ENCODE results near the gene LIFR. TPM values are rescaled to one million over a fixed set of nuclear protein-coding genes. Genes with fewer than 3 reads are reported as not detected.

The LIFR gene
- total RNA-seq, 1 experiment from 2014 or later = 7.8 TPM

DNA sequence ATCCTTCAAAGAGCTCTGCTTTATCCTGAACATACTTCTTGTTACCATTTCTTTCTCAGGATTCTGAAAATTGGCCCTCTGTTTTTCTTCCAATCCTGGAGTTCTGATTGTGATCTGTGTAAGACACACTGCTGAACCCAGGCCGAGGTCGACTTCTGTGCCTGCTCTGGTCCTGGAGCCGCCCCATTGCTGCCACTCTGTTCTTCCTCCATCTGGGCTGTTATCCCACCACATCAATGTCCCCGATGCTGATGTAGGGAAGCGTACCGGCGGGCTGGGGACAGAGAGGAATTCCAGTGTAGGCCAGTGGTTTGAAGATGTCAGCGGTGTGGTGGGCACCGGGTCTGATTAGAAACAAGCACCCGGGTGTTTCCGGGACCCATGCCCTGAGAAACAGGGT is 102.5 kb downstream of the LIFR start:
- Histone ChIP-seq H3K56ac (ENCODE audit: insufficient read length, low read depth, low read length) (no peak overlapping the region), H4K5ac (ENCODE audit: insufficient read length, low read depth, low read length) (no peak overlapping the region), H3K14ac (ENCODE audit: insufficient read depth, low read length) (no peak overlapping the region), H3K79me2 (ENCODE audit: insufficient read depth, low read length) (no peaks in the 10 kb centered on the region), H3K23ac (ENCODE audit: insufficient read length, low read depth, low read length) (no peak overlapping the region), H4K8ac (replicated peaks; ENCODE audit: insufficient read length, low read depth, low read length) (no peak overlapping the region), H2BK5ac (ENCODE audit: insufficient read length, low read length) (no peak overlapping the region), H3K9me3 (ENCODE audit: control insufficient read depth, low read depth, low read length) (no peaks in the 10 kb centered on the region), H3K23me2 (ENCODE audit: insufficient read length, low read depth, low read length, poor library complexity, severe bottlenecking) (no peaks in the 10 kb centered on the region), H3K79me1 (ENCODE audit: insufficient read depth, low read depth, low read length, poor library complexity, severe bottlenecking) (no peaks in the 10 kb centered on the region), H2BK15ac (ENCODE audit: low read depth, low read length) (no peak overlapping the region), H3K27ac (ENCODE audit: insufficient read length, low read depth, low read length) (no peak overlapping the region), H2AFZ (ENCODE audit: low read length) (no peak overlapping the region), H2BK20ac (ENCODE audit: low read depth, low read length, poor library complexity, severe bottlenecking) (no peak overlapping the region), H3K4me1 (ENCODE audit: insufficient read depth, low read length) (no peaks in the 10 kb centered on the region), H3K4me2 (ENCODE audit: insufficient read depth, insufficient read length, low read length) (no peak overlapping the region), H3K9ac (ENCODE audit: extremely low read depth, insufficient read length, low read length) (no peak overlapping the region), H4K20me1 (ENCODE audit: control insufficient read depth, insufficient read depth, insufficient read length) (no peaks in the 10 kb centered on the region), H2AK5ac (ENCODE audit: insufficient read length, low read length) (no peak overlapping the region), H4K91ac (ENCODE audit: insufficient read length, low read depth, low read length) (no peak overlapping the region), H3T11ph (ENCODE audit: low read length) (no peak overlapping the region), H2BK120ac (ENCODE audit: low read depth, low read length, poor library complexity, severe bottlenecking) (no peak overlapping the region), H3K4ac (ENCODE audit: low read depth, low read length) (no peak overlapping the region), H2BK12ac (ENCODE audit: insufficient read length, low read depth, low read length) (no peak overlapping the region), H3K18ac (ENCODE audit: insufficient read length, low read depth, low read length) (no peak overlapping the region), H3K27me3 (ENCODE audit: insufficient read depth, low read length) (no peaks in the 10 kb centered on the region)
- DNase-seq = no peak
- H3K27ac Mint-ChIP-seq = peak overlapping the region in 1 of 3 experiments; percentile 71; a peak in 1 of 7 replicates
- no peaks in the 10 kb centered on the region; a peak in 1 of 5 replicates for H3K9me3 Mint-ChIP-seq
- peaks cover 5% of the 10 kb centered on the region for H3K27me3 Mint-ChIP-seq (ENCODE audit: low read depth)
- WGBS (ENCODE audit: extremely low coverage, insufficient read length, low lambda C conversion rate) = no CpG with 5 or more reads among the region's 11 CpGs
- no peaks in the 10 kb centered on the region for H3K36me3 Mint-ChIP-seq (ENCODE audit: insufficient read depth in 1 of 3, low read depth in 3 of 3)
- no peak overlapping the region for H3K4me3 Mint-ChIP-seq
- no peaks in the 10 kb centered on the region for H3K4me1 Mint-ChIP-seq
- TF ChIP-seq, protein P1, sequence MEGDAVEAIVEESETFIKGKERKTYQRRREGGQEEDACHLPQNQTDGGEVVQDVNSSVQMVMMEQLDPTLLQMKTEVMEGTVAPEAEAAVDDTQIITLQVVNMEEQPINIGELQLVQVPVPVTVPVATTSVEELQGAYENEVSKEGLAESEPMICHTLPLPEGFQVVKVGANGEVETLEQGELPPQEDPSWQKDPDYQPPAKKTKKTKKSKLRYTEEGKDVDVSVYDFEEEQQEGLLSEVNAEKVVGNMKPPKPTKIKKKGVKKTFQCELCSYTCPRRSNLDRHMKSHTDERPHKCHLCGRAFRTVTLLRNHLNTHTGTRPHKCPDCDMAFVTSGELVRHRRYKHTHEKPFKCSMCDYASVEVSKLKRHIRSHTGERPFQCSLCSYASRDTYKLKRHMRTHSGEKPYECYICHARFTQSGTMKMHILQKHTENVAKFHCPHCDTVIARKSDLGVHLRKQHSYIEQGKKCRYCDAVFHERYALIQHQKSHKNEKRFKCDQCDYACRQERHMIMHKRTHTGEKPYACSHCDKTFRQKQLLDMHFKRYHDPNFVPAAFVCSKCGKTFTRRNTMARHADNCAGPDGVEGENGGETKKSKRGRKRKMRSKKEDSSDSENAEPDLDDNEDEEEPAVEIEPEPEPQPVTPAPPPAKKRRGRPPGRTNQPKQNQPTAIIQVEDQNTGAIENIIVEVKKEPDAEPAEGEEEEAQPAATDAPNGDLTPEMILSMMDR (conservative IDR thresholded peaks at IDR 0.05) = no peak

Data from H9 (cell line).